GM04504 (cell line): ENCODE results near the gene OGFOD1.
A peak's percentile ranks its signal among the peaks of the same experiment; 100 is the strongest.
"Not testable (repeated sequence)": the region's sequence is repeated elsewhere in the genome, so short reads cannot be mapped to it uniquely, and the experiment has no call there.

ENCODE experiments used
- DNase-seq: peaks from one replicate; pipeline ENCODE4 v3.0.0-alpha.2; 2012; ENCODE audit warnings: low read depth

The OGFOD1 gene

GRCh38 chr16:56480776-56481467 is 29.6 kb downstream of the OGFOD1 start:
- no peak for DNase-seq

DNA sequence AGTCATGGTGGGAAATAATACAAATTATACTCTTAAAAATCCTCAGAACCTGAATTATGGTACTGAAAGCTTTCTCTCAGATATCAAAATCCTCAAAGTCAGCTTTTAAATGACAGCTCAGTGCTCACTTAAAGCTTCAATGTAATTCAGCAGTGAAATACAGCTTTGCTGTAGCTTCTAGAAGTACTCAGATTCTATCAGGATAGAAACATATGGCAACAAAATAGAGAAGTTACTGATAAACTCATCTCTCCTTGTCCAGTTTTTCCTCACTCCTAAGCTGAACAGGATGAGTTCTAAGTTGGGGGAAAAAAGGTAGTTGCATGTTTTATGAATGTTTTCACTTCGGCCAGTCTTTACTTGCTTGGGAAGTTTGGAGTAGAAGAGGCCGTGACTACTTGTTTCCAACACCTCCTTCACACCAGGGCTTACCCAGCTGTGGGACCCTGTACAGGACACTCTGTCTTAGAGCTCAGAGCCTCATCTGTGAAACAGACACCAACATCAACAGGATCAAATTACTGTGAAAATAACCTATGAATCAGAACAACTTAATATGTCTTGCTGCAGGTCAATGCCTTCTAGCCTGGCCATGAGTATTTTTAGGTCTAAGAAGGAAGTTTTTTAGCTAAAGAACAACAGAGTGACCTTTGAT is 30.2 kb downstream of the OGFOD1 start:
- DNase-seq = no peak

- no peak for DNase-seq
Observed at GRCh38 chr16:56482683-56483236, 31.4 kb downstream of the OGFOD1 start.

GRCh38 chr16:56483394-56483793 is 32.0 kb downstream of the OGFOD1 start:
- DNase-seq = no peak

DNA sequence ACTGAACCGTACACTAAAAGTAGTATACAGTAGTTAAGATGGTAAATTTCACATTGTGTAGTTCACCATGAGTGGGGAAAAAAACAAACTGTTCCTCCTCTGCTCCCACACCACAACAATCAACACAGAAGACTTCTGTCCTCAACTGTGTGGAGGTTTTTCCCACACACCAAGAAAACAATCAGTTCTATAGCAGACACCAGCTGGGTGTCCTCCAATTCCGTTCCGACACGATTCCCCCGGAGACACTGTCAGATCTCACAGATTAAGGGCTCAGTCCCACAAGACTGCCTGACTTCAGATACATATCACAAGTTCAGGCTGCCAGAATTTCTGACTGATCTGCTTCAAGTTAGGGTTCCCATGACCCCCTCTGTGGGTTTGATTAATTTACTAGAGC is 36.7 kb downstream of the OGFOD1 start:
- no peak for DNase-seq

- not testable (repeated sequence) for DNase-seq
Observed at GRCh38 chr16:56488868-56489267, 37.5 kb downstream of the OGFOD1 start.

- DNase-seq = no peak
Observed at GRCh38 chr16:56491657-56492261, 40.4 kb downstream of the OGFOD1 start.

DNA sequence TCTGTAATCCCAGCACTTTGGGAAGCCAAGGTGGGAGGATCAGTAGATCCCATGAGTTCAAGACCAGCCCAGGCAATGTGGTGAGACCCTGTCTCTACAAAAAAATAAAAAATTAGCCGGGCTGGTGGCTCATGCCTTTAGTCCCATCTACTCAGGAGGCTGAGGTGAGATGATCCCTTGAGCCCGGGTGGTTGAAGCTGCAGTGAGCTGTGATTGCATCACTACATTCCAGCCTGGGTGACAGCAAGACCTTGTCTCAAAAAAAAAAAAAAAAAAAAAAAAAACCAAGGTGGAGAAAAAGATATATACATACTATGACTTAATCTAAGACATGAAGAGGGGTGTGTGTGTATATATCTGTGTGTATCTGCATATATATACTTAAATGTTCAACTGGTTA is 41.8 kb downstream of the OGFOD1 start:
- DNase-seq = no peak

DNA sequence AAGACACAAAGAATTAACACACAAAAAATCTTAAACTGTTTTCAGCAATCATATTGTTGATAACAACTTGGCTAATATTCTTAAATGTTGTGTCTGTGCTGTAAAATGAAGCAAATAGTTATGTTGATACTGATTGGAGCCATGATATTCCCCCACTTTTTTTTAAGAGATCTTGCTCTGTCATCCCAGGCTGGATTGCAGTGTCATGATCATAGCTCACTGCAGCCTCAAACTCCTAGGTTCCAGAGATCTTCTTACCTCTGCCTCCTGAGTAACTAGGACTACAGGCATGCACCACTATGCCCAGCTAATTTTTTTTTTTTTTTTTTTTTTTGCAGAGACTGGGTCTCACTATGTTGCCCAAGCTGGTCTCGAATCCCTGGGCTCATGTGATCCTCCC is 42.5 kb downstream of the OGFOD1 start:
- no peak for DNase-seq

GRCh38 chr16:56505181-56505580 is 53.8 kb downstream of the OGFOD1 start:
- DNase-seq = no peak

DNA sequence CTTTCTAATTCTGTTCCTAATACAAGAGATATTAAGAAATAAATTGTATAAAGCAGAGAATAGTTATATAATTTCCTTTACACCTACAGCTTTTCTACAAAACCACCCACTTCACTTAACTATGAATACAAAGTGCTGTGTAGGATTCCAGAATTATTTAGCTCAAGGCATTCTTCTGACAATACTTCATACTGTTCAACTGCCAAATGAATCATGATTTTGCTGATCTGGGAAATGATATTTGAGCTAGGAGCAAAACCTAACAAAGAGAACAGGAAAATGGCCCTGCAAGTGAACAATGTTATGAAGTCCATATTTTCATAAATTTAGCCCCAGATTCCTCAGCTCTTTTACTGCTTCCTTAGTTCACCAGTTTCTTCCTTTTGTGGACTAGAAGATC is 55.6 kb downstream of the OGFOD1 start:
- DNase-seq = no peak

DNA sequence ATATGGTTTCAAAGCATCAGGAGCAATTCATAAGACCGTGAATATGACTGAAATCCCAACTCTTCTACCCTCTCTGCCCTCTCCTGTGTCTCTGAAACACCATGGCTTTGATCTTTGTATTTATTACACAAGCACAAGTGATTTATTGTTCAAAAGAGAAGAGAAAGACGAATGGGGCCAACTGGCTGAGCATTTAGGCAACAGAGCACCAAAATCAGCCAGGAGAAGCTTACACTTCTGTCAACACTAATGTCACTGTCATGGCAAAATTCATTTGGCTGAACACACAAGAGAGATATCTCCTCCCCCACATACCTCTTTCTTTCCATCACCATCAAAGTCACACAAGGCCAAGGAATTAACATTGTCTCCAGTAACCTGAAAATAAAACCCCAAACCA is 59.2 kb downstream of the OGFOD1 start:
- DNase-seq = no peak

DNA sequence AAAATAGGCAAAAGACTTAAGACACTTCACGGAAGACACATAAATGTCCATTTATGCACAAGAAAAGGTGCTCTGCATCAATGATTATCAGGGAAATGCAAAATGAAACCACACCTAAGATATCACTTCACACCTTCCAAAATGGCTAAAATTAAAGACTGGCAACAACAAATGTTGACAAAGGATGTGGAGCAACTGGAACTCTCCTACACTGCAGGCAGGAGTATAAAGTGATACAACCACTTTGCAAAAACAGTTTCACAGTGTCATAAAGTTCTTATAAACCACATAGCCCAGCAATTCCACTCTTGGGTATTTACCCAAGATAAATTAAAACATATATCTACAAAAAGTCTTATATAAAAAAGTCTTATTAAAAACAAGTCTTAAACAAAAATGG is 60.7 kb downstream of the OGFOD1 start:
- no peak for DNase-seq

- DNase-seq = no peak
Observed at GRCh38 chr16:56513091-56513490, 61.7 kb downstream of the OGFOD1 start.

- DNase-seq = no peak
Observed at GRCh38 chr16:56513972-56514371, 62.6 kb downstream of the OGFOD1 start.

DNA sequence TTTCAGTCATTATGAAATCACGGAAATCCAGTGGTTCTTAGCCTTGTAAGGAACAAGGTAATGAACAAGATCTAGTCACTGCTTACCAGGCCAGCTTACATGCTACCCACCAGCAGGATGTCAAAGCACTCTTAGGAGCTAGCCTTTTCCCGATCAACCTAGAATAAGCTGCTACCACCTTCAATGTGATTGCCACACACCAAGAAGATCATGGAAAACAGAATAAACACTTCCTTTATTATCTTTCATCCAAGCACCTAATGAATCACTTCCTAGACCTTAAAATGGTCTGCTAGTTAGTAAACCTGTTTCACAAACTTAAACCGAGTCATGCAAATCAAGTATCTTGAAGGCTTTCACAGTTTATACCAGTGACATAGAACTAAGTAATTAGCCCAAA is 63.5 kb downstream of the OGFOD1 start:
- no peak for DNase-seq

GRCh38 chr16:56515665-56516064 is 64.3 kb downstream of the OGFOD1 start:
- DNase-seq = no peak

DNA sequence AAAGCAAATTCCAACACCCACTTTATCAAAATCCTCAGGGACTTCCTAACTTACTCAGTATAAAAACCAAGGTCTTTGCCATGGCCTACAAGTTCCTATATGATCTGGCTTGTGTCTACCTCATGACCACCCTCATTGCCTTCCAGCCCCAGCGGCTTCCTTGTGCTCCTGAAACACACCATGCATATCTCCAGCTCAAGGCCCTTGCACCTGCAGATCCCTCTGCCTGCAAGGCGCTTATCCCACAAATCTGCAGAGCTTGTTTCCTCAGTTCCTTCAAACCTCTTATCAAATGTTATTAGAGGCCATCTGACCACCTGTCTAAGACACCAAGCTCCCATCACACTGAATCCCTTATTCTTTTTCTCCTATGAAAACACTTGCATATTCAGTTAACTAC is 65.9 kb downstream of the OGFOD1 start:
- no peak for DNase-seq

DNA sequence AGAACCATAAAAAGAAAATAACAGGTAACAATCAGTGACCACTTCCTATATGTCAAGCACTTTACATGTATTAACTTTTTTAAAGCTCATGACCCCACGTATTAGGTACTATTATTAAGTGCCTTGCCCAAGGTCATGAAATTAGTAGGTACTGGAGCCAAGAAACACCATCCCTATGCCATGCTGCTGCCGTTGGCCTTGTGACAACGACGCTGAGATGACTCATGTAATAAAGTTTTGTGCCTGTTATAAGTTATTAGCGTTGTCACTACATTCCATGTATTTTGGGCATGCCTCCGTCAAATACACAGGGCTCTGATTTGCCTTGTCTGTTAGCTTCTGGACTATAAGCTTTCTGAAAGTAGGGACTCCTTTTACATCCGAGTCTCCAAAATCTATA is 67.1 kb downstream of the OGFOD1 start:
- DNase-seq = no peak

DNA sequence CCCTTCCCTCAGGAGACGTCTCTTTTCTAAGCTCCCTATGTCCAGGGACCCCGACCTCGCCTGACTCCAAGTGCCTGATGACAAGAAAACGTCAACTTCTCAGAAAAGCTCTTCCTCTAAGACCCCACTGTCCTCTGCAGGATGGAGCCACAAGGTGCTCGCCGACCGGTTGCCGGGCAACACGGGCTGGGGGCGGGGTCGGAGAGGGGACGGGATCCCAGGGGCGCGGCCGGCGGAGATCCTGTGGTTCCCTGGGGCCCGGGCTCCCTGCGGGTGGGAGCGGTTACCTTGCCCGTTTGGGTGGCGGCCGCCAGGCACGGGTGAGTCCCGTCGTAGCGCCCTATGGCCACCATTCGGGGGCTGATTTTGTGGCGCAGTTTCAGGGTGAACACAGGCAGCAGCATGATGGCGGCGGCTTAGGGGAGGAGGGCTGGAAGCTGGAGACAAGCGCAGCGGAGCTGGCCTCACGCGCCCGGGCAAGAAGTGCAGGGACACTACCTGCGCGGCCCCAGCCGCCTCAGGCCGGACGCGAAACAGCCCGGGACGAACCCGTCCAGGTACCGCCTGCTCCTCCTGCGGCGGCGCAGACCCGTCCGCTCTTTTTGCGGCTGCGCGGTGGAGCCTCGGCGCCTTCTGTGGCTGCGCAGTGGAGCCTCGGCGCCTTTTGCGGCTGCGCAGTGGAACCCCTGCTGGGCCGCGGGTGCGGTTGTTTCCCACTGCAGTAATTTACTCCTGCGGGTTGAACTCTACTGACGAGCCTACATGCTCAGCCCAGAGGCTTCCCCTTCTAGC is 68.3 kb downstream of the OGFOD1 start, which contains the start of gene BBS2:
TSS of gene BBS2 (minus strand) at position 566 of the 792 bp plus-strand sequence. CDS start at position 404, 162 bp downstream.
- DNase-seq = peak; percentile 57

DNA sequence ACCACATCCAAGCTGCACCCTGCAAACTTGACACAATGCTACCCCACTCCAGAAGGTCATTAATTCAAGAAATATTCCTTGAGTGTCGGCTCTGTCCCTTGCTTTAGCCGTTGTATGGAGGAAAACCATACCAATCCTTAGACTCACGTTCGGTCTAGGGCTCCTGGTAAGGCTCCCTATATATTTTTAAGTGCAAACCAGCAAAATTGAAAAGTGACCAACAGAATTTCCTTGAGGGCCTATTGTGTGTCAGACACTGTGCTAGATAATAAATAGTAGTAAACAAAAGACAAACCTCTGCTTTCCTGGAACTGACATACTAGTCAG is 68.9 kb downstream of the OGFOD1 start:
- DNase-seq = no peak

DNA sequence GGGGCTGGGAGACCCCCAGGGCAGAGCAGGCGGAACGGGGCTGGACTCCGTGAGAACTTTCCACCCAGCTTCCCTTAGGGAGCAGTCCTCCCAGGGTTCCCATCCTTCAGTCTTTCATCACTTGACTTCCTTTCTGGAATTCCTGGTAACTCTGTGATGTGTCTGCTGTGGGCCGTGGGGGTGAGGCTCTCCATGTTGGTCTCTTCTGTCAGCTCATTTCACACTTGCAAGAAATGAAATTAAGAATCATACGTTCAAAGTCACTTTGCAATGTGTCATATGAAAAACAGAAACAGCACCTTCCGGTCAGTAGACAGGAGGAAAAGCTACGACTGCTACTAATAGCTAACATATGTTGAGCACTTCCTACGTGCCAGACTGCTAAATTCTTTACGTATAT is 73.9 kb downstream of the OGFOD1 start:
- no peak for DNase-seq
